A673 (cell line): Measurements from ENCODE around the gene GOLPH3L.

Experiments used
- CTCF ChIP-seq: fragments of 300-800, 200-600 bp; sonication (generic); conservative IDR thresholded peaks from 2 replicates; pipeline ENCODE4 v1.5.1; 2017; ENCODE audit warnings: low read depth, mild to moderate bottlenecking, antibody characterized with exemption, low read length, moderate library complexity, mixed read lengths
- EZH2 ChIP-seq: fragments of 200-600 bp; sonication (generic); IDR thresholded peaks from 2 replicates; pipeline ENCODE4 v1.6.1; 2017; ENCODE audit warnings: borderline replicate concordance, low read depth, mild to moderate bottlenecking, mixed read lengths, antibody characterized with exemption, low read length; ENCODE audit not compliant: poor library complexity, severe bottlenecking

GRCh38 chr1:150601540-150601939 lies 95.4 kb downstream of the GOLPH3L start:
- TF ChIP-seq CTCF (no peak), EZH2 (no peak)
